ENCODE results near the gene TRA2A. TPM values are rescaled to one million over a fixed set of nuclear protein-coding genes. Genes with fewer than 3 reads are reported as not detected.
A peak's percentile ranks its signal among the peaks of the same experiment; 100 is the strongest.

The TRA2A gene
- total RNA-seq, result 96.8 and 103 TPM in 2 replicates

DNA sequence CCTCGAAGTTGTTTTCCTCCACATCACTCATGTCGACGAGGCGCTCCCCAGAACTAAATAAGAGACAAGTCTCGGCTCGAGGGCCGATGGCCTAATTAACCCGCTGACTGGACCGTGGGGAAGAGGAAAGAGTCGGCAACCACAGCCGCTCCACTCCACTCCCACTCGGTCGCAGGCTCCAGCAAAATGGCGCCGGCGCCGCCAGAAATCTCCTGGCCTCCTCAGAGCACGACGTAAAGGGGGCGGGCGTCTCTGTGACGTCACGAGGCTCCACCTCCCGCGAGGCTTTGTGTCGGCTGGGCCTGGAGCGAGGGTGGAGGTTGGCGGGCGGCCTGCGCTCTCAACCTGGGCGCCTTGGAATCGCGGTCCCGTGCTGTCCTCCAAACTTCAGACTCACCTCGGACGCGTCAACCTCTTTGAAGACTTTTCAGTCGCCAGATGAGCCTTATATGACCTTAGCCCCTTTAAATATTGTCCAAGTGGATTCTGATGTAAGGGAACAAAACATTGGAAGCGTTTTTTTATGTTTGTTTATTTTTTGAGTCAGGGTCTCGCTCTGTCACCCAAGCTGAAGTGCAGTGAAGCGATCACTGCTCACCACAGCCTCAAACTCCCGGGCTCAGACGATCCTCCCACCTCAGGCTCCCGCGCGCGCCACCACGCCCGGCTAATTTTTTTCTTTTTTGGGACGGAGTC lies at the start of gene TRA2A:
Gene TRA2A (minus strand): TSS at position 188 of the 696 bp plus-strand sequence. CDS start 157 bp downstream, at position 31.
- H3K36me3 Mint-ChIP-seq (ENCODE audit: low read depth), result peaks cover 27% of the 10 kb centered on the region
- no peaks in the 10 kb centered on the region for H3K27me3 Mint-ChIP-seq
- DNase-seq, result peak; percentile 99
- no peaks in the 10 kb centered on the region for H3K9me3 Mint-ChIP-seq
- H3K4me3 Mint-ChIP-seq, result peak within 1 kb of the TSS; percentile 97
- intact Hi-C loops (cut with micrococcal nuclease), result loop anchor here (1.0 to 5.0 kb wide), 9 partner anchors 58 to 1041 kb away; partner anchors contain the start of genes CCDC126, FAM221A, HYCC1 and IGF2BP3
- H3K27ac Mint-ChIP-seq, result peak within 1 kb of the TSS; percentile 99
- H3K4me1 Mint-ChIP-seq, result peaks cover 29% of the 10 kb centered on the region

DNA sequence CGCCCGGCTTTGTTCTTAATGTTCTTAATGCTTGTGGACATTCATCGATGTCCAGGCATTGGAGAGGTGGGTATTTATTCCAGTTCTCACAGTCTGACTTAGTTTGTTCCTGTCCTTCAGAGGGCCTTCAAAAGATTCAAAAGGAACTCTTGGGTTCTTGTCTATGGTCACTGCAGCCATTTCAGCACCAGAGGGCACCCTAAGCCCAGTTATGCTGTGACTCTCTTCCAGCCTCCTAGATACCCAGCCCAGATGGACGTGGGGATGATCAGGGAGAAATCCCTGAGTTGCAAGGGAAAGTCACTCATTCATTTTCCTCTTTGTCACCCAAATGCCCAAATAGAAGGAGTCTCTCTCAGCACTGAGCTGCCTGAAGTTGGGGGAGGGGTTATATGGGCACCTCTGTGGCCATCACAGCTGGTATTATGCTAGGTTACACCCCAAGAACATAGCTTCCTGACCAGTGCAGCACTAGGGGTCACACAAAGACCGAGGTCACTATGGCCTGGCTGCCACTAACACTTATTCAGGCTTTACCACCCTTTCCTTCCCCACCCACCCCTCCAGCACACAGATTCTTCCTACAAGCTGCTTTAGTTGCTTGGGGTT lies 38.9 kb upstream of the TRA2A start:
- peaks cover 8% of the 10 kb centered on the region for H3K27me3 Mint-ChIP-seq
- DNase-seq, result peak; percentile 90
- intact Hi-C loops (cut with micrococcal nuclease), result loop anchor here (1.0 to 2.0 kb wide), 3 partner anchors 22 to 1094 kb away; no protein-coding TSS in a partner anchor
- no peaks in the 10 kb centered on the region for H3K4me1 Mint-ChIP-seq
- no peaks in the 10 kb centered on the region for H3K9me3 Mint-ChIP-seq
- no peak overlapping the region for H3K27ac Mint-ChIP-seq
- H3K36me3 Mint-ChIP-seq (ENCODE audit: low read depth), result no peaks in the 10 kb centered on the region
- H3K4me3 Mint-ChIP-seq, result no peak overlapping the region

DNA sequence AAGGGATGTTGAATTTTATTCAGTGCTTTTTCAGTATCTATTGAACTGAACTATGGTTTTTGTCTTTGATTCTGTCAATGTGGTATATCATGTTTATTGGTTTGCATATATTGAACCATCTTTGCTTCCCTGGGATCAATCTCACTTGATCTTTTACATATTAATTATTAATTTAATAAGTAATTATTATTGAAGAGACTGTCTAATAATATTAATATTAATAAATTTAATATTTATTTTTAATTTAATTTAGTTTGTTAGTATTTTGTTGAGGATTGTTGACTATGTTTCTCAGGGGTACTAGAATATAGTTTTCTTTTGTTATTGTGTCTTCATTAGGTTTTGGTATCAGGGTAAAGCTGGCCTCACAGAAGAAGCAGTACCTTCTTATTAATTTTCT lies 26.5 kb upstream of the TRA2A start:
- intact Hi-C loops (cut with micrococcal nuclease), result no loop called here
- Mint-ChIP-seq H3K4me1 (no peaks in the 10 kb centered on the region), H3K9me3 (no peaks in the 10 kb centered on the region), H3K27me3 (peaks cover 36% of the 10 kb centered on the region), H3K27ac (no peak overlapping the region), H3K4me3 (no peak overlapping the region), H3K36me3 (ENCODE audit: low read depth) (no peaks in the 10 kb centered on the region)
- DNase-seq, result no peak

DNA sequence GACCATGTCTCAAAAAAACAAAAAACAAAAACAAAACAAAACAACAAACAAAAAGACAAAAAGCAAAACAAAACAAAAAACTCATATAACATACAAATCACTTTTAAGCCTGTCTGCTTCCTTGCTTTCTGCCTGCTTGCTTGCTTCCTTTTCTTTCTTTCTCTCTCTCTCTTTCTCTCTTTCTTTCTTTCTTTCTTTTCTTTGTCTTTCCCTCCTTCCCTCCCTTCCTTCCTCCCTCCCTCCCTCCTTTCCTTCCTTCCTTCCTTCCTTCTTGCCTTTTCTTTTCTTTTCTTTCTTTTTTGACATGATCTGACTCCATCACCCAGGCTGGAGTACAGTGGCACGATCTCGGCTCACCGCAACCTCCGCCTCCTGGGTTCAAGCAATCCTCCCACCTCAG lies 15.9 kb upstream of the TRA2A start:
- no peaks in the 10 kb centered on the region for H3K36me3 Mint-ChIP-seq (ENCODE audit: low read depth)
- H3K27me3 Mint-ChIP-seq, result peaks cover 5% of the 10 kb centered on the region
- peaks cover 7% of the 10 kb centered on the region for H3K4me1 Mint-ChIP-seq
- no peak overlapping the region for H3K4me3 Mint-ChIP-seq
- no peak overlapping the region for H3K27ac Mint-ChIP-seq
- no peaks in the 10 kb centered on the region for H3K9me3 Mint-ChIP-seq
- no peak for DNase-seq
- intact Hi-C loops (cut with micrococcal nuclease), result loop anchor here (1.0 to 2.0 kb wide), 2 partner anchors 165 to 275 kb away; no protein-coding TSS in a partner anchor

DNA sequence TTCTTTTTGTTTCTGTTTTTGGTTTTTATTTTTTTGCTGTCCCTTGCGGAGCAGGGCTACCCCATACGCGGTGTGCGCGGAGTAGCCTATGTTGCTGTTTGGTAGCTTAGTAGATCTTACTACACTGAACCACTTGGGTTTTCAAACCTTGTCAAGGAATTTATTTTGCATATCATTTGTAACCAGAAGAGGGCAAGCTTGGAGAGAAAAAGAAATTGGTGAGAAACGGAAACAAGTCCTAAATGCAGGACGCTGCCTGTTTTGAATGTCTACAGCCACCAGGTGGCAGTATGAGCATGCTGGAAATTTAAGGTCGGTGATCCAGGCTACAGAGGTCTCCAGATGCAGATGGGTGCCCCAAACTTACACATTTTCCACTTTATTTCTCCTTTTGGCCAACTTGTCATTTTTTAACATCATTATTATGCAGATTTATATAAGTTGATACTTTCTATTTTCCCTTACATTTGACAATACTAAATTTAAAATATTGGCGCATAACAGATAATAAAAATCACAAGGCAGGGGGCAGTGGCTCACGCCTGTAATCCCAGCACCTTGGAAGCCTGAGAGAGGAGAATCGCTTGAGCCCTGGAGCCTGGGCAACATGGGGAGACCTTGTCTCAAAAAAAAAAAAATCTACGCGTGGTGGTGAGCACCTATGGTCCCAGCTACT lies 15.3 kb upstream of the TRA2A start:
- Mint-ChIP-seq H3K4me3 (no peak overlapping the region), H3K27ac (no peak overlapping the region), H3K27me3 (peaks cover 5% of the 10 kb centered on the region), H3K4me1 (peaks cover 7% of the 10 kb centered on the region), H3K9me3 (no peaks in the 10 kb centered on the region), H3K36me3 (ENCODE audit: low read depth) (no peaks in the 10 kb centered on the region)
- intact Hi-C loops (cut with micrococcal nuclease), result loop anchor here (1.0 to 2.0 kb wide), 2 partner anchors 165 to 274 kb away; no protein-coding TSS in a partner anchor
- DNase-seq, result peak; percentile 93

DNA sequence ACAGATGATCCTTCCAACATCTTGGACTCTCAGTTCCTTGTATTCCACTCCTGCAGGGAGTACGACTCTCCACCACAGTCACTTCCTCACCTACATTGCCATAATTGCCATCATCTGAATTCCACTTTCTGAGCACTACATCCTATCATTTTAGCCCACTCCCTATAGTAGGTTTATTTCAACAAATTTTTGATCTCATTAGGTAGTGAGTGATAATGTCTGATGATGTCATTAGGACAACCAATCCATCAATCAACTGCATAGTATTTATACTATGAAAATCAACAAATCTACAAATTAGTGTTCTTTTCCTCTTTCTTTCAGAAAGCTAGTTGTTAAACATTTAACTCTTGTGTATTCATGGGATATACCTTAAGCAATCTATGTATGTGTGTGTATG lies 13.7 kb upstream of the TRA2A start:
- intact Hi-C loops (cut with micrococcal nuclease), result no loop called here
- Mint-ChIP-seq H3K27me3 (peaks cover 2% of the 10 kb centered on the region), H3K4me1 (peaks cover 7% of the 10 kb centered on the region), H3K9me3 (no peaks in the 10 kb centered on the region), H3K36me3 (ENCODE audit: low read depth) (no peaks in the 10 kb centered on the region), H3K27ac (no peak overlapping the region), H3K4me3 (no peak overlapping the region)
- no peak for DNase-seq

DNA sequence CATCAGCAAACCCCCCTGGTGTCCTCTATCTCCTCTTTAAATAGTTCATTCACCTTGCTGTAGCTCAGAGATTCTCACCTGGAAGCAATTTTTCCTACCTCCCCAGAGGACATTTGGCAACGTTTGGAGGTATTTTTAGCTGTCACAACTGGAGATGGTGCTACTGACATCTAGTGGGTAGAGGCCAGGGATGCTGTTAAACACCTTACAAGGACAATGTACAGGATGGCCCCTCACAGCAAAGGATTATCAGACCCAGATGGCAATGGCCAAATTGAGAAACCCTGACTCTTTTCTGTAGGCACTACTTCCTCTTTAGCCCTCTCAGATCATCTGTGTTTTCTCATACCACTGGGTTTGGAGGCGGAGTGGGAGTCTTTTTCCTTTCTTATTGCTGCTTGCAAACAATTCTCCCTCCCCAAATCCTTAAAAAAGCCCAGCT lies 13.2 kb upstream of the TRA2A start:
- Mint-ChIP-seq H3K27me3 (peaks cover 1% of the 10 kb centered on the region), H3K27ac (no peak overlapping the region), H3K4me1 (peaks cover 11% of the 10 kb centered on the region), H3K9me3 (no peaks in the 10 kb centered on the region), H3K4me3 (no peak overlapping the region), H3K36me3 (ENCODE audit: low read depth) (no peaks in the 10 kb centered on the region)
- DNase-seq, result no peak
- intact Hi-C loops (cut with micrococcal nuclease), result no loop called here

DNA sequence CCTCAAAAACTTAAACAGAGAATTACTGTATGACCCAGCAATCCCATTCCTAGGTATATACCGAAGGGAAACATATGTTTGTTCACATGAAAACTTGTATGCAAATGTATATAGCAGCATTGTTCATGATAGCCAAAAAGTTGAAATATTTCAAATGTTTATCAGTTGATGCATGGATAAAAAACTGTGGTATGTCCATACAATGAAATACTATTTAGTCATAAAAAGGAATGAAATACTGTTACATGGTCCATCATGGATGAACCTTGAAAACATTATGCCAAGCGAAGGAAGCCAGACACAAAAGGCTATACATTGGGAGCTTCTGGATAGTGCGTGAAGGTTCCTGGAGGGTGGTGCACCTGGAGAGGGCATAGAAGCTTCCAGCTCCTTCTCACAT lies 11.0 kb upstream of the TRA2A start:
- intact Hi-C loops (cut with micrococcal nuclease), result no loop called here
- peaks cover 22% of the 10 kb centered on the region for H3K4me1 Mint-ChIP-seq
- peaks cover under 1% of the 10 kb centered on the region for H3K27me3 Mint-ChIP-seq
- no peak for DNase-seq
- H3K9me3 Mint-ChIP-seq, result no peaks in the 10 kb centered on the region
- H3K36me3 Mint-ChIP-seq (ENCODE audit: low read depth), result no peaks in the 10 kb centered on the region
- no peak overlapping the region for H3K4me3 Mint-ChIP-seq
- no peak overlapping the region for H3K27ac Mint-ChIP-seq

DNA sequence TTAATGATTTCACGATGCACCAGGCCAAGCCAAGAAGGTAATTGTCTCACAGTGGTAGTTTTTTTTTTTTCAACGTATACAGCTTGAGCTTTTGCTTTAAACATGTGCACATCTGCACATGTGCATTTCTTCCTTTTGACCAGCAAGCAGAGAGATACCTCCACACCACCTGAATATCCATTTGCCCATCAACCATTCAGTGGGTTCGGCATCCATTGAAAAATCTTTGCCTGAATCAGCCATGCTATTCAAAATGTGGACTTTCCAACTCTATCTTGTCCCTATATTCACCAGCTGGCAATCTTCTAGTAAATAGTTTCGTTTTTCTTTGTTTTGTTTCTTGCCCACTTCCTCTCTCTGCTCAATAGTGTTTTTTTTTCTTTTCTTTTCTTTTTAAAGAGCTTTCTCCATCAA lies 7.7 kb upstream of the TRA2A start:
- Mint-ChIP-seq H3K36me3 (ENCODE audit: low read depth) (no peaks in the 10 kb centered on the region), H3K27ac (peak overlapping the region; percentile 80), H3K9me3 (no peaks in the 10 kb centered on the region), H3K27me3 (no peaks in the 10 kb centered on the region), H3K4me3 (peak overlapping the region; percentile 67), H3K4me1 (peaks cover 16% of the 10 kb centered on the region)
- intact Hi-C loops (cut with micrococcal nuclease), result no loop called here
- peak; percentile 73 for DNase-seq

DNA sequence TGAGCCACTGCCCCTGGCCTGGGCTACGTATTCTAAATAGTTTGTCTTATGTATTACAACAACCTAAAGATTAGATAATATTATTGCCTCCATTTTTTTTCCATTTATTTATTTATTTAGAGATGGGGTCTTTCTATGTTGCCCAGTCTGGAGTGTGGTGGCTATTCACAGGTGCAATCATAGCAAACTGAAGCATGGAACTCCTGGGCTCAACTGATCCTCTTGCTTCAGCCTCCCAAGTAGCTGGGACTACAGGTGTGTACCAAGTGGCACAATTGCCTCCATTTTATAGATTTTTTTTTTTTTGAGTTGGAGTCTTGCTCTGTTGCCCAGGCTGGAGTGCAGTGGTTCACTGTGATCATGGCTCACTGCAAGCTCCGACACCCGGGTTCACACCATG lies 6.5 kb upstream of the TRA2A start:
- H3K4me3 Mint-ChIP-seq, result no peak overlapping the region
- peaks cover 14% of the 10 kb centered on the region for H3K4me1 Mint-ChIP-seq
- no peaks in the 10 kb centered on the region for H3K36me3 Mint-ChIP-seq (ENCODE audit: low read depth)
- no peaks in the 10 kb centered on the region for H3K27me3 Mint-ChIP-seq
- no peaks in the 10 kb centered on the region for H3K9me3 Mint-ChIP-seq
- H3K27ac Mint-ChIP-seq, result no peak overlapping the region
- no peak for DNase-seq
- intact Hi-C loops (cut with micrococcal nuclease), result no loop called here

DNA sequence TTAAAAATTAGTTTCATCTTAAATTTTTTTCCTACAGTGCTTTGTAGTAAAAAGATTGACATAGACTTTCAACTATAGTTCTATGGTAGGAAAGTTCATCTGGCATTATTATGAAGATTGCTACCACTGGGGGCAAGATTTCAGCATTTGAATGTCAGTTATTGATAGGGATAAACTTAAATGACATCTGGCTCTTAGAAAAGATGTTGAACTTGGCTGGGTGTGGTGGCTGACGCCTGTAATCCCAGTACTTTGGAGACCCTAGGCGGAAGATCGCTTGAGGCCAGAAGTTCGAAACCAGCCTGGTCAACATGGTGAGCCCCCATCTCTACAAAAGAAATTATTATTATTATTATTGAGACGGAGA lies 1.4 kb upstream of the TRA2A start:
- peaks cover 22% of the 10 kb centered on the region for H3K4me1 Mint-ChIP-seq
- intact Hi-C loops (cut with micrococcal nuclease), result loop anchor here (5.0 kb wide), 4 partner anchors 149 to 521 kb away; partner anchors contain the start of genes FAM221A, HYCC1 and NUP42
- H3K27ac Mint-ChIP-seq, result peak overlapping the region; percentile 77
- DNase-seq, result no peak
- H3K9me3 Mint-ChIP-seq, result no peaks in the 10 kb centered on the region
- no peaks in the 10 kb centered on the region for H3K27me3 Mint-ChIP-seq
- H3K4me3 Mint-ChIP-seq, result peak overlapping the region; percentile 55
- peaks cover 22% of the 10 kb centered on the region for H3K36me3 Mint-ChIP-seq (ENCODE audit: low read depth)

DNA sequence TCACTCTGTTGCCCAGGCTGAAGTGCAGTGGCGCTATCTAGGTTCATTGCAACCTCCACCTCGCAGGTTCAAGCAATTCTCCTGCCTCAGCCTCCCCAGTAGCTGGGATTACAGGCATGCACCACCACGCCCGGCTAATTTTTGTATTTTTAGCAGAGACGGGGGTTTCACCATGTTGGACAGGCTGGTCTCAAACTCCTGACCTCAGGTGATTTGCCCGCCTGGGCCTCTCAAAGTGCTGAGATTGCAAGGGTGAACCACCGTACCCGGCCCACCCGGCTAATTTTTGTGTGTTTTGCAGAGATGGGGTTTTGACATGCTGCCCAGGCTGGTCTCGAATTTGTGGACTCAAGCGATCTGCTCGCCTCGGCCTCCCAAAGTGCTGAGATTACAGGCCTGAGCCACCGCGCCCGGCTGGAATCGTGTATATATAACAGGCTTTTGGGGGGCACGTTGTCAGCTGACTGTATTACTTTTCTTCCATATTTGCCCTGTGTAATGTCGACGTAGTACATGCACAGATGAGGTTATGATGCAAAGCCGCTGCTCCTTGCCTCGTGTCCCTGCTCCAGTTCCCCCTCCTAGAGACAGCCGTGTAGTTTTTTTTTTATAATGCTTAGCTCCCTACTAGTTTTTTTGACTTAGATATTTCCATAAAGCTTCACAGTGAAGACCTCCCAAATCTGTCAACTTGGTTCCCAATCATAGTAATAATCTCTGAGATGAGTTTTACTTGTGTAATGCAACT lies 883 bp upstream of the TRA2A start:
- peaks cover 22% of the 10 kb centered on the region for H3K4me1 Mint-ChIP-seq
- no peaks in the 10 kb centered on the region for H3K9me3 Mint-ChIP-seq
- H3K27me3 Mint-ChIP-seq, result no peaks in the 10 kb centered on the region
- H3K27ac Mint-ChIP-seq, result peak overlapping the region; percentile 99
- DNase-seq, result no peak
- H3K4me3 Mint-ChIP-seq, result peak overlapping the region; percentile 97
- H3K36me3 Mint-ChIP-seq (ENCODE audit: low read depth), result peaks cover 22% of the 10 kb centered on the region
- intact Hi-C loops (cut with micrococcal nuclease), result loop anchor here (5.0 kb wide), 4 partner anchors 150 to 520 kb away; partner anchors contain the start of genes FAM221A, HYCC1 and NUP42

DNA sequence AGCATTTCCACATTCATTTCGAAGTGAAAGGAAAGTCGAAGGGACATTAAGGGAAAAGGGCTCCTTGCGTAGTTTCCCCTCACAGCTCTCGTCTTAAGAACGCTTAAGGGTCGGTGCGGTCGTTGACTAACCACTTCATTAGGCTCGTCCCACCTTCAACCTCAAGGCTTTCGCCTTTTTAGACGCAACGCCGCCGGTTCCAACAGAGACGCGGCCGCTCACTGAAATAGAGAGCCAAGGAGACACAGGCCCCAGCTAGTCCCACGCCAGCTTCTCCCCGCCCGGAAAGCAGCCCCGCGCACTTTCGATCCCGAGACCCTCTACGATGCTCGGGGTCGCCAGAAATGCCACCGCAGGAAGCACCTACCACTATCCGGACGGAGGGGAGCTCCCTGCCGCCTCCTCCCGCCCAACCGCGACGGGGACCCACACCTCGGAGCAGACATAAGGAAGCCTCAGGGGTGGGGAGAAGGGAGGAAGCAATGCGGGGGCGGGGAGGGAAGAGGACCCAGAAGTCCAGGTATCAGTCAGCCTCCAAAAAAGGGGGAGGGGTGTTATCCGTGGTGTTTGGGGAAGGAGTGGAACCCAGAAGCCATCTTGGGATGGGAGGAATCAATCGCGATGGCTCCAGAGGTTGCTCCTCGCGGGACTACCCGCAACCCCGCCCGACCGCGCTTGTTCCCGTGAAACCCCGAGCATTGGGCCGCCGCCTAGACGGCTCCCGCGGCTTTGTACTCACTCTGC lies 559 bp downstream of the TRA2A start:
- Mint-ChIP-seq H3K36me3 (ENCODE audit: low read depth) (peaks cover 27% of the 10 kb centered on the region), H3K9me3 (no peaks in the 10 kb centered on the region), H3K4me3 (peak overlapping the region; percentile 97), H3K27me3 (no peaks in the 10 kb centered on the region), H3K27ac (peak overlapping the region; percentile 99), H3K4me1 (peaks cover 34% of the 10 kb centered on the region)
- DNase-seq, result peak; percentile 86
- intact Hi-C loops (cut with micrococcal nuclease), result loop anchor here (1.0 to 5.0 kb wide), 9 partner anchors 57 to 1042 kb away; partner anchors contain the start of genes CCDC126, FAM221A, HYCC1 and IGF2BP3
